HepG2 (cell line): ENCODE results near the gene AP1M1. TPM values are rescaled to one million over a fixed set of nuclear protein-coding genes. Genes with fewer than 3 reads are reported as not detected.
A peak's percentile ranks its signal among the peaks of the same experiment; 100 is the strongest.

Experiments
- ARNT2 ChIP-seq: sonication (generic); formaldehyde crosslinking; IDR thresholded peaks from 2 replicates; pipeline ENCODE4 v1.8.0; 2022; ENCODE audit warnings: mild to moderate bottlenecking, low read depth, missing genetic modification reagents, moderate library complexity
- ATF7 ChIP-seq, 2 experiments: fragments of 450-650 bp in 1 of 2; sonication (generic) in 1 of 2; formaldehyde crosslinking in 1 of 2; IDR thresholded peaks; 2 replicates each; pipeline versions ENCODE4 v1.4.0 to v1.6.1; 2016 to 2020; ENCODE audit warnings: antibody characterized with exemption in 1 of 2, mild to moderate bottlenecking in 1 of 2, missing genetic modification reagents in 1 of 2
- CBX5 ChIP-seq: sonication (generic); formaldehyde crosslinking; IDR thresholded peaks from 2 replicates; pipeline ENCODE4 v1.4.0; 2020; ENCODE audit warnings: missing genetic modification reagents, borderline replicate concordance
- MTF2 ChIP-seq: sonication (generic); formaldehyde crosslinking; IDR thresholded peaks from 2 replicates; pipeline ENCODE4 v1.5.0; 2020; ENCODE audit warnings: missing genetic modification reagents, borderline replicate concordance
- NFIC ChIP-seq: IDR thresholded peaks from 2 replicates; pipeline ENCODE4 v1.6.1; 2012; ENCODE audit warnings: mild to moderate bottlenecking, low read length, inconsistent platforms
- NPAS2 ChIP-seq: sonication (generic); formaldehyde crosslinking; IDR thresholded peaks from 2 replicates; pipeline ENCODE4 v1.8.0; 2022; ENCODE audit warnings: mild to moderate bottlenecking, missing genetic modification reagents, borderline replicate concordance
- PITX1 ChIP-seq: sonication (generic); formaldehyde crosslinking; IDR thresholded peaks from 2 replicates; pipeline ENCODE4 v1.5.1; 2020; ENCODE audit warnings: mild to moderate bottlenecking, missing genetic modification reagents
- RFX5 ChIP-seq: IDR thresholded peaks from 2 replicates; pipeline ENCODE4 v1.6.1; 2011; ENCODE audit warnings: low read depth, low read length, improper control_type of control experiment
- STAT5B ChIP-seq: sonication (generic); formaldehyde crosslinking; IDR thresholded peaks from 2 replicates; pipeline ENCODE4 v1.4.0; 2020; ENCODE audit warnings: missing genetic modification reagents
- THAP9 ChIP-seq: sonication (generic); formaldehyde crosslinking; IDR thresholded peaks from 2 replicates; pipeline ENCODE4; 2020; ENCODE audit warnings: missing genetic modification reagents, mild to moderate bottlenecking, borderline replicate concordance
- UBTF ChIP-seq: sonication (generic); formaldehyde crosslinking; IDR thresholded peaks from 2 replicates; pipeline ENCODE4 v1.4.0; 2020; ENCODE audit warnings: mild to moderate bottlenecking, missing genetic modification reagents
- YEATS4 ChIP-seq: sonication (generic); formaldehyde crosslinking; IDR thresholded peaks from 2 replicates; pipeline ENCODE4 v1.4.0; 2020; ENCODE audit warnings: missing genetic modification reagents, borderline replicate concordance
- ZKSCAN1 ChIP-seq: fragments of 150-350 bp; IDR thresholded peaks from 2 replicates; pipeline ENCODE4 v1.6.1; 2014; ENCODE audit warnings: low read length
- ZNF124 ChIP-seq: sonication (generic); formaldehyde crosslinking; IDR thresholded peaks from 2 replicates; pipeline ENCODE4 v1.4.0; 2020; ENCODE audit warnings: missing genetic modification reagents
- ZNF260 ChIP-seq: sonication (generic); formaldehyde crosslinking; IDR thresholded peaks from 2 replicates; pipeline ENCODE4 v1.4.0; 2020; ENCODE audit warnings: missing genetic modification reagents, low read depth, mild to moderate bottlenecking, borderline replicate concordance
- ZNF331 ChIP-seq: sonication (generic); formaldehyde crosslinking; IDR thresholded peaks from 2 replicates; pipeline ENCODE4 v1.4.0; 2020; ENCODE audit warnings: missing genetic modification reagents
- ZNF33B ChIP-seq: sonication (generic); formaldehyde crosslinking; IDR thresholded peaks from 2 replicates; pipeline ENCODE4 v1.5.1; 2020; ENCODE audit warnings: mild to moderate bottlenecking, missing genetic modification reagents
- ZNF790 ChIP-seq: sonication (generic); formaldehyde crosslinking; IDR thresholded peaks from 2 replicates; pipeline ENCODE4 v1.8.0; 2022; ENCODE audit warnings: missing genetic modification reagents, mild to moderate bottlenecking, borderline replicate concordance
- polyA plus RNA-seq, 8 experiments: library from polyadenylated mRNA; depleted of rRNA in 3 of 8; stranded (reverse) in 7 of 8; unstranded in 1 of 8; fragments of >200 nt; fragmentation: Illumina TruSeq in 4 of 8; extraction: Trizol in 4 of 8; gene quantifications; 2 replicates each; pipeline versions ENCODE4 v1.2.1 to v1.2.3, GENCODE V29; 2011 to 2016; ENCODE audit warnings: low read depth in 4 of 8, missing spikeins in 1 of 8, mixed read lengths in 1 of 8; ENCODE audit not compliant: insufficient read depth in 1 of 8
- total RNA-seq, 5 experiments: library from RNA; depleted of rRNA; stranded (reverse); fragments of >200 nt; fragmentation: Illumina TruSeq; extraction: Trizol; gene quantifications; 2 replicates each; pipeline ENCODE4 v1.2.3, GENCODE V29; 2016; ENCODE audit warnings: low read depth in 1 of 5
- TF ChIP-seq, protein P1 (sequence below): sonication (generic); formaldehyde crosslinking; IDR thresholded peaks from 2 replicates; pipeline ENCODE4 v1.5.0; 2020; ENCODE audit warnings: mild to moderate bottlenecking, missing genetic modification reagents, borderline replicate concordance

The AP1M1 gene
- total and polyA plus RNA-seq, 2 of the 13 experiments (the other 11 are each of a cell fraction or from before 2014, with no cell fraction given): 34.4 to 46.1 TPM

DNA sequence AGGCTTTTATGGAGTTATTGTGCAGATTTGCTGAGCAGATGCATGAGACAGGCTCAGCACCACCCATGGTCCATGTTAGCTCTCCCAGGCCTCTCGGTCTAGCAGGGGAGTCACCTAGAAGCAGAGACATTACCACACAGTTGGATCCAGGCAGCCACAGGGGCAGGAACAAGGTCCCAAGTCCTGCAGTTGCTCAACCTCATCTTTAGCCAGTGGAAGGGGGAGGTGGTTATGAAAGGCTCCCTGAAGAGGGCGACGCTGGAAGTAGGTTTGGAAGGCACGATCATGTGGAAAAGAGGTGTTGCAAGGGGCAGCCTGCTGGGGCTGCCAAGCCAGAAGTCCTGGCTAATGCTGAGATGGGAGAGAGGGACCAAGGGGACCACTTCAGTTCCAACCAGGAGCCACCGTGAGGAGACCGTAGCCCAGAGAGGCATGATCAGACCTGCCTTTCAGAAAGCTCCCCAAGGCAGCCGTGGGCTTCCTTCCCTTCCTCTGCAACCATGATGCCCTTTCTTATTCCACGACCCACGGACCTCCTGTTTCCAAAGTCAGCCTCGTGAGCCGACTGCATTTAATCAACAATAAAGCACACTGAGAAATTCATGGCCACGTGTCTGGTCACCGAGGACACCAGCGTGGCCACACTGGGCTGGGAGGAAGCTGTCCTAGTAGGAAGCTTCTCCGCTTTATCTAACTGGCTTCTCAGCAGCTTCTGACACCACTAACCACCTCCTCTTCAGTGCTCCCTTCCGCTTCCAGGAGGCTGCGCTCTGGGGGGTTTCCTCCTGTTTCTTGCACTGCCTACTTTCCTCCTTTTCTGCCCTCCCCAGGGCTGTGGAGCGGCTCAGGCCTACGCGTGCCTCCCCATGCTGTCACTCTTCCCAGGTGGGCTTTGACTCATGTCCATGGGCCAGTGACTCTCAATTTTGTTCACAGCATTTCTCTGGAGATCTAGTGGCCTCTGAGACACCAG lies 2.6 kb downstream of the AP1M1 start (continued):
- peak; percentile 70; the same call in 1 of the 2 replicates for TF ChIP-seq ARNT2 (CRISPR knock-in tag)
- peak; percentile 73 for TF ChIP-seq PITX1 (CRISPR knock-in tag)
- TF ChIP-seq, protein P1, sequence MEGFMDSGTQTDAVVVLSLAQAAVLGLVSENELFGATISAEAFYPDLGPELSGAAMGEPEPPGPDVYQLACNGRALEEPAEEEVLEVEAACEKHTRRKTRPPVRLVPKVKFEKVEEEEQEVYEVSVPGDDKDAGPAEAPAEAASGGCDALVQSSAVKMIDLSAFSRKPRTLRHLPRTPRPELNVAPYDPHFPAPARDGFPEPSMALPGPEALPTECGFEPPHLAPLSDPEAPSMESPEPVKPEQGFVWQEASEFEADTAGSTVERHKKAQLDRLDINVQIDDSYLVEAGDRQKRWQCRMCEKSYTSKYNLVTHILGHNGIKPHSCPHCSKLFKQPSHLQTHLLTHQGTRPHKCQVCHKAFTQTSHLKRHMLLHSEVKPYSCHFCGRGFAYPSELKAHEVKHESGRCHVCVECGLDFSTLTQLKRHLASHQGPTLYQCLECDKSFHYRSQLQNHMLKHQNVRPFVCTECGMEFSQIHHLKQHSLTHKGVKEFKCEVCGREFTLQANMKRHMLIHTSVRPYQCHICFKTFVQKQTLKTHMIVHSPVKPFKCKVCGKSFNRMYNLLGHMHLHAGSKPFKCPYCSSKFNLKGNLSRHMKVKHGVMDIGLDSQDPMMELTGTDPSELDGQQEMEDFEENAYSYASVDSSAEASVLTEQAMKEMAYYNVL (CRISPR knock-in tag): no peak
- TF ChIP-seq NFIC: no peak
- no peak for TF ChIP-seq ZNF260
- peak; percentile 80 for TF ChIP-seq UBTF (CRISPR knock-in tag)
- peak; percentile 64 for TF ChIP-seq ATF7 (IDR thresholded peaks at IDR 0.05)
- TF ChIP-seq ATF7 (CRISPR knock-in tag; IDR thresholded peaks at IDR 0.05): no peak; the same call in 1 of the 2 replicates
- no peak for TF ChIP-seq NPAS2 (CRISPR knock-in tag)
- peak; percentile 87; the same call in 1 of the 2 replicates for TF ChIP-seq CBX5
- no peak for TF ChIP-seq ZNF790
- TF ChIP-seq RFX5: no peak
- no peak for TF ChIP-seq MTF2 (CRISPR knock-in tag)
- TF ChIP-seq ZKSCAN1: 0 out of 2 replicates have a peak, but pooled peaks have one; percentile 35
- TF ChIP-seq ZNF124: no peak
- TF ChIP-seq YEATS4: peak; percentile 73; the same call in 1 of the 2 replicates
- TF ChIP-seq ZNF33B (CRISPR knock-in tag): peak; percentile 24; the same call in 1 of the 2 replicates
- peak; percentile 91; the same call in 1 of the 2 replicates for TF ChIP-seq ZNF331
- TF ChIP-seq THAP9 (CRISPR knock-in tag): 0 out of 2 replicates have a peak, but pooled peaks have one; percentile 62
- TF ChIP-seq STAT5B (CRISPR knock-in tag): no peak
